ENCODE data around the gene TBC1D1. TPM values are rescaled to one million over a fixed set of nuclear protein-coding genes. Genes with fewer than 3 reads are reported as not detected.

TBC1D1 gene
- total RNA-seq, 2 donors from 2014 or later = 23.3 to 28.7 TPM

GRCh38 chr4:38007645-38008044 is 116.8 kb downstream of the TBC1D1 start:
- intact Hi-C loops (cut with DNase I) = no loop called here
- Histone ChIP-seq H3K27ac (no peak overlapping the region), H3K4me1 (peaks cover 29% of the 10 kb centered on the region), H3K4me3 (no peak overlapping the region), H3K27me3 (no peaks in the 10 kb centered on the region), H3K36me3 (replicated peaks in 1 of 2; ENCODE audit: insufficient read depth in 1 of 2, low read depth in 2 of 2) (no peaks in the 10 kb centered on the region), H3K9me3 (no peaks in the 10 kb centered on the region)
- no peak for TF ChIP-seq POLR2A (IDR thresholded peaks at IDR 0.05)
- TF ChIP-seq, protein P1, sequence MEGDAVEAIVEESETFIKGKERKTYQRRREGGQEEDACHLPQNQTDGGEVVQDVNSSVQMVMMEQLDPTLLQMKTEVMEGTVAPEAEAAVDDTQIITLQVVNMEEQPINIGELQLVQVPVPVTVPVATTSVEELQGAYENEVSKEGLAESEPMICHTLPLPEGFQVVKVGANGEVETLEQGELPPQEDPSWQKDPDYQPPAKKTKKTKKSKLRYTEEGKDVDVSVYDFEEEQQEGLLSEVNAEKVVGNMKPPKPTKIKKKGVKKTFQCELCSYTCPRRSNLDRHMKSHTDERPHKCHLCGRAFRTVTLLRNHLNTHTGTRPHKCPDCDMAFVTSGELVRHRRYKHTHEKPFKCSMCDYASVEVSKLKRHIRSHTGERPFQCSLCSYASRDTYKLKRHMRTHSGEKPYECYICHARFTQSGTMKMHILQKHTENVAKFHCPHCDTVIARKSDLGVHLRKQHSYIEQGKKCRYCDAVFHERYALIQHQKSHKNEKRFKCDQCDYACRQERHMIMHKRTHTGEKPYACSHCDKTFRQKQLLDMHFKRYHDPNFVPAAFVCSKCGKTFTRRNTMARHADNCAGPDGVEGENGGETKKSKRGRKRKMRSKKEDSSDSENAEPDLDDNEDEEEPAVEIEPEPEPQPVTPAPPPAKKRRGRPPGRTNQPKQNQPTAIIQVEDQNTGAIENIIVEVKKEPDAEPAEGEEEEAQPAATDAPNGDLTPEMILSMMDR (IDR thresholded peaks at IDR 0.05) = no peak
- DNase-seq (no peak), ATAC-seq (no peak)
- whole genome bisulfite sequencing, 2 donors = 77 to 78% methylated on average over 5 of the region's 5 CpGs

GRCh38 chr4:38008571-38009021 is 117.7 kb downstream of the TBC1D1 start:
- DNase-seq = no peak
- intact Hi-C loops (cut with DNase I) = no loop called here
- Histone ChIP-seq H3K36me3 (replicated peaks in 1 of 2; ENCODE audit: insufficient read depth in 1 of 2, low read depth in 2 of 2) (no peaks in the 10 kb centered on the region), H3K27me3 (no peaks in the 10 kb centered on the region), H3K4me1 (peaks cover 37% of the 10 kb centered on the region), H3K4me3 (no peak overlapping the region), H3K9me3 (no peaks in the 10 kb centered on the region), H3K27ac (no peak overlapping the region)
- ATAC-seq = no peak
- TF ChIP-seq POLR2A (IDR thresholded peaks at IDR 0.05) = no peak
- TF ChIP-seq, protein P1 (IDR thresholded peaks at IDR 0.05) = no peak
- WGBS, 2 donors = 86 to 95% methylated on average over 3 of the region's 3 CpGs

DNA sequence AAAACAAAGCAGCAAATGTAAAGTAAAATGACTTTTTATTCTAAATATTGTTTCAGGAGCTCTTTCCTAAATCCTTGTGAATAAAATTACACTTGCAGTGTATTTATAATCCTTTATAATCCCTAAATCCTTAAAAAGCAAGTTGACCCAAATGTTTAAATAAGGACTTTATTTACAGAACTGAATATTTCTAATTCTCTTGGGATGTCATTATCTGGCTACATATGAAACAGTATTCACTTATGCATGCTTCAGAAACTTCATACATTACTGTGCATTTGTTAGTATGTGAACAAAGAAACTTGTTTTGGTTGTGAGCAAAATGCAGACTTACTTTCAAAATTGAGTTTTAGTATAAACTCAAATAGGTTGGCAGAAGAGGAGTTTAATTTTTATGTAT is 118.5 kb downstream of the TBC1D1 start:
- no peaks in the 10 kb centered on the region for H3K9me3 ChIP-seq
- H3K27me3 ChIP-seq = no peaks in the 10 kb centered on the region
- no peak for TF ChIP-seq POLR2A (IDR thresholded peaks at IDR 0.05)
- TF ChIP-seq, protein P1 (IDR thresholded peaks at IDR 0.05) = no peak
- H3K27ac ChIP-seq = no peak overlapping the region
- no peak overlapping the region for H3K4me3 ChIP-seq
- intact Hi-C loops (cut with DNase I) = no loop called here
- peaks cover 46% of the 10 kb centered on the region for H3K4me1 ChIP-seq
- ATAC-seq (no peak), DNase-seq (no peak)
- no peaks in the 10 kb centered on the region for H3K36me3 ChIP-seq (replicated peaks in 1 of 2; ENCODE audit: insufficient read depth in 1 of 2, low read depth in 2 of 2)

DNA sequence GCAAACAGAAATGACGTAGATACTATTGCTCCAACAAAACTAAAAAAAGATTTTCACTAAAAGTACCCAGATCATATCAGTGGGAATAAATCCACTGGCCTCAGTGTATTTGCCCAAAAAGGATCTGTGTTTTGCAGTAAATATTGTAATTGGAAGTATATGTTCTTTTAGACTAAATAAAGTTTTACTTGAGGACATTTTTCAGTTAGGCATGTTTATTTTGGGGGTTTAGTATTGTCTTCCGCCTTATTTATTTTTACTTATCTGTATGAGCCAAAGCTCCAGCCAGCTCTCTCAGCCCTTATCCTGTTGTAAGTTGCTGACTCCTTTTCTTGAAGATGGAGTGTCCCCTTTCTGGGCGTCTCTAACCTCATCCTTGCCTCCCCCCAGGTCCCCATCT is 119.1 kb downstream of the TBC1D1 start:
- TF ChIP-seq POLR2A (IDR thresholded peaks at IDR 0.05) = no peak
- TF ChIP-seq, protein P1 (IDR thresholded peaks at IDR 0.05) = no peak
- no peak for ATAC-seq
- Histone ChIP-seq H3K4me3 (no peak overlapping the region), H3K4me1 (peaks cover 45% of the 10 kb centered on the region), H3K36me3 (replicated peaks in 1 of 2; ENCODE audit: insufficient read depth in 1 of 2, low read depth in 2 of 2) (no peaks in the 10 kb centered on the region), H3K27ac (no peak overlapping the region), H3K27me3 (no peaks in the 10 kb centered on the region), H3K9me3 (no peaks in the 10 kb centered on the region)
- intact Hi-C loops (cut with DNase I) = no loop called here
- DNase-seq = no peak
- WGBS, 2 donors = 51 to 61% methylated on average over 3 of the region's 3 CpGs

GRCh38 chr4:38011511-38012162 is 120.8 kb downstream of the TBC1D1 start:
- peaks cover 37% of the 10 kb centered on the region for H3K4me1 ChIP-seq
- no peaks in the 10 kb centered on the region for H3K27me3 ChIP-seq
- no peaks in the 10 kb centered on the region for H3K9me3 ChIP-seq
- ATAC-seq (no peak), DNase-seq (no peak)
- no peaks in the 10 kb centered on the region for H3K36me3 ChIP-seq (replicated peaks in 1 of 2; ENCODE audit: insufficient read depth in 1 of 2, low read depth in 2 of 2)
- no peak overlapping the region for H3K27ac ChIP-seq
- WGBS, 2 donors = 73 to 74% methylated on average over 3 of the region's 3 CpGs
- no peak overlapping the region for H3K4me3 ChIP-seq
- intact Hi-C loops (cut with DNase I) = no loop called here
- no peak for TF ChIP-seq POLR2A (IDR thresholded peaks at IDR 0.05)
- TF ChIP-seq, protein P1 (IDR thresholded peaks at IDR 0.05) = no peak

Measured in body of pancreas (tissue), 4 donors.